NB4 (cell line): ENCODE results near the gene CEP350.

Experiments
- CTCF ChIP-seq: IDR thresholded peaks from one replicate; pipeline ENCODE4 v1.5.1; 2012; ENCODE audit warnings: low read depth, low read length
- POLR2A ChIP-seq: IDR thresholded peaks from 2 replicates; pipeline ENCODE4 v1.6.1; 2011; ENCODE audit warnings: mild to moderate bottlenecking; ENCODE audit not compliant: insufficient read length; ENCODE audit errors: extremely low read depth
- TF ChIP-seq, protein P1 (sequence below): IDR thresholded peaks from 2 replicates; pipeline ENCODE4 v1.6.1; 2011; ENCODE audit warnings: low read depth, low read length

DNA sequence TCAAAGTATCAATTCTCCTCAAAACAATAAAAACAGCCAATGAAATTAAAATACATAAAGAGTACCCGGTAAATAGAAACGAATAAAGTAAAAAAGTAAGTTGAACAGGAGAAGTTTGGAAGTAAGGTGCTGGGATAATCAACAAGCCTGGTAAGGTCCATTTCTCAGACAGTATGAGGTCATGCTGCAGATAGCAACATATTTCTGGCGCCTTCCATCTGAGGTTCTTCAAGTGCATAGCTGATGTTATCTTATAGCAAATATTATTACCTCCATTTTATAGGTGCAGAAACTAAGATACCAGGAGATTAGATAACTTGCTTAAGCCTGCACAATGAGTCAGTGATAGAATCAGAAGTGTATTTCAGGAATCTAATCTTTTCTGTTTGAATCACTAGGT is 23.7 kb upstream of the CEP350 start:
- TF ChIP-seq CTCF (no peak), POLR2A (no peak)
- TF ChIP-seq, protein P1, sequence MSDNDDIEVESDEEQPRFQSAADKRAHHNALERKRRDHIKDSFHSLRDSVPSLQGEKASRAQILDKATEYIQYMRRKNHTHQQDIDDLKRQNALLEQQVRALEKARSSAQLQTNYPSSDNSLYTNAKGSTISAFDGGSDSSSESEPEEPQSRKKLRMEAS, result no peak
